ENCODE measurements around the gene TUBB1. TPM values are rescaled to one million over a fixed set of nuclear protein-coding genes. Genes with fewer than 3 reads are reported as not detected.

The TUBB1 gene
- total and polyA plus RNA-seq, 2 of the 13 experiments (the other 11 are each of a cell fraction or from before 2014, with no cell fraction given) = 0.11 to 57.6 TPM

DNA sequence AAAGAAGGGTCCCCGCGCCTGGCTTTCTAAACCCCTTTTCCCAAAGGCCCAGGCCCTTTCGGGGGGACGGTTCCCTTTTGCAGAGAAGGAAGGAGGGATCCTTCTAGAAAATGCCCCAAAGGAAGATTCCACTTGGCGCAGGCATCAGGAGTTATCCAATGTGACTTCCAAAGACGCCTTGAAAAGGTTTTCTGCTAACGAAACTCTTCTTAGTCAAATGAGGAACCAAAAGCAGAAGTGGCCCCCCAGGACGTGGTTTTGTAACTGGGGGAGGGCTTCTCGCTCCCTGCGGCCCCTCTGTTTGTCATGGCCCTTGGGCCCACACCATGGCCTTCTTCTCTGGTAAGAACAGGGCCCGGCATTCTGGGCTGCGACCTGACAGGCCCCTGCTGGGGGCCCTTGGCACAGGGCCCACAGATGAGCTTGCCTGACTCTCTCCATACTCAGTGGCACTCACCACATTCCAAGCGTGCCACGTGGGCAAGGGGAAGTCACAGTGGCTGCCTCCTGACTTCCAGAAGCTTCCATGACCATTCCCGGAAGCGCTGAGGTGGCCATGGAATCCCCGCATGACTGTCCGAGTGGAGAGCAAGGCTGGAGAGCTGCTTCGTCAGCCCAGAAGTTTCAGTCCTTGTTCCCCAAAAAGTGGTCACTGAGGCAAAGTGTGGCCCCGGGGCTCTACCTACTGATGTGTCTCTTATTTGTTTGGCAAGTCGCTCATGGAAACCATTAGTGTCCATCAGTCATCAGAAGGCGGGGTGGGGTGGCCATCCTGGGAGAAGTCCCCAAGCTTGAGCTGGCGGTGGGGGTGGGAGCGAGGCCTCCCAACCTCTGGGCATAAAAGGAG is 11.3 kb upstream of the TUBB1 start:
- Histone ChIP-seq H3K36me3 (replicated peaks in 1 of 2; ENCODE audit: control insufficient read depth in 1 of 2, insufficient read depth in 2 of 2, low read length in 2 of 2) (no peaks in the 10 kb centered on the region), H3K9ac (ENCODE audit: insufficient read depth, low read depth, low read length) (no peak overlapping the region), H2AFZ (ENCODE audit: low read length) (no peak overlapping the region), H3K27me3 (ENCODE audit: control insufficient read depth in 1 of 2, insufficient read depth in 2 of 2, low read length in 2 of 2) (peaks cover 0 to 14% of the 10 kb centered on the region in 2 experiments; a peak in 2 of 5 replicates), H3K4me1 (ENCODE audit: insufficient read depth, low read length) (peaks cover 93% of the 10 kb centered on the region), H3K27ac (ENCODE audit: extremely low read length, insufficient read depth, low read length) (no peak overlapping the region), H3K4me2 (ENCODE audit: low read depth, low read length) (no peak overlapping the region), H3K79me2 (ENCODE audit: insufficient read depth, low read length) (peaks cover 3% of the 10 kb centered on the region), H3K9me3 (ENCODE audit: low read length) (no peaks in the 10 kb centered on the region), H3K4me3 (replicated peaks in 1 of 3; ENCODE audit: insufficient read depth in 1 of 3, low read depth in 2 of 3, low read length in 3 of 3) (no peak overlapping the region), H4K20me1 (ENCODE audit: insufficient read depth, low read length) (no peaks in the 10 kb centered on the region)
- in situ Hi-C loops (cut with HindIII; ENCODE audit: extremely low pct_ligation_motif_present, low pct_unique_long_range_greater_than_20kb) = no loop called here
- FAIRE-seq = no peak
- no peak for ATAC-seq
- POLR2A ChIA-PET = interaction anchor here (3.9 kb wide), 1 partner anchor 24 kb away, joined by 19 read pairs; the partner anchor contains the start of gene ATP5F1E
- CTCF ChIA-PET (ENCODE audit: low intra/inter-chr PET ratio, low total read pairs) = no interaction called here
- TF ChIP-seq, protein P1, sequence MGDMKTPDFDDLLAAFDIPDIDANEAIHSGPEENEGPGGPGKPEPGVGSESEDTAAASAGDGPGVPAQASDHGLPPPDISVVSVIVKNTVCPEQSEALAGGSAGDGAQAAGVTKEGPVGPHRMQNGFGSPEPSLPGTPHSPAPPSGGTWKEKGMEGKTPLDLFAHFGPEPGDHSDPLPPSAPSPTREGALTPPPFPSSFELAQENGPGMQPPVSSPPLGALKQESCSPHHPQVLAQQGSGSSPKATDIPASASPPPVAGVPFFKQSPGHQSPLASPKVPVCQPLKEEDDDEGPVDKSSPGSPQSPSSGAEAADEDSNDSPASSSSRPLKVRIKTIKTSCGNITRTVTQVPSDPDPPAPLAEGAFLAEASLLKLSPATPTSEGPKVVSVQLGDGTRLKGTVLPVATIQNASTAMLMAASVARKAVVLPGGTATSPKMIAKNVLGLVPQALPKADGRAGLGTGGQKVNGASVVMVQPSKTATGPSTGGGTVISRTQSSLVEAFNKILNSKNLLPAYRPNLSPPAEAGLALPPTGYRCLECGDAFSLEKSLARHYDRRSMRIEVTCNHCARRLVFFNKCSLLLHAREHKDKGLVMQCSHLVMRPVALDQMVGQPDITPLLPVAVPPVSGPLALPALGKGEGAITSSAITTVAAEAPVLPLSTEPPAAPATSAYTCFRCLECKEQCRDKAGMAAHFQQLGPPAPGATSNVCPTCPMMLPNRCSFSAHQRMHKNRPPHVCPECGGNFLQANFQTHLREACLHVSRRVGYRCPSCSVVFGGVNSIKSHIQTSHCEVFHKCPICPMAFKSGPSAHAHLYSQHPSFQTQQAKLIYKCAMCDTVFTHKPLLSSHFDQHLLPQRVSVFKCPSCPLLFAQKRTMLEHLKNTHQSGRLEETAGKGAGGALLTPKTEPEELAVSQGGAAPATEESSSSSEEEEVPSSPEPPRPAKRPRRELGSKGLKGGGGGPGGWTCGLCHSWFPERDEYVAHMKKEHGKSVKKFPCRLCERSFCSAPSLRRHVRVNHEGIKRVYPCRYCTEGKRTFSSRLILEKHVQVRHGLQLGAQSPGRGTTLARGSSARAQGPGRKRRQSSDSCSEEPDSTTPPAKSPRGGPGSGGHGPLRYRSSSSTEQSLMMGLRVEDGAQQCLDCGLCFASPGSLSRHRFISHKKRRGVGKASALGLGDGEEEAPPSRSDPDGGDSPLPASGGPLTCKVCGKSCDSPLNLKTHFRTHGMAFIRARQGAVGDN (CRISPR knock-in tag; IDR thresholded peaks at IDR 0.05) = peak; percentile 61
- no peak for TF ChIP-seq PAWR (CRISPR knock-in tag; IDR thresholded peaks at IDR 0.05; ENCODE audit: borderline replicate concordance)
- TF ChIP-seq, protein P2, sequence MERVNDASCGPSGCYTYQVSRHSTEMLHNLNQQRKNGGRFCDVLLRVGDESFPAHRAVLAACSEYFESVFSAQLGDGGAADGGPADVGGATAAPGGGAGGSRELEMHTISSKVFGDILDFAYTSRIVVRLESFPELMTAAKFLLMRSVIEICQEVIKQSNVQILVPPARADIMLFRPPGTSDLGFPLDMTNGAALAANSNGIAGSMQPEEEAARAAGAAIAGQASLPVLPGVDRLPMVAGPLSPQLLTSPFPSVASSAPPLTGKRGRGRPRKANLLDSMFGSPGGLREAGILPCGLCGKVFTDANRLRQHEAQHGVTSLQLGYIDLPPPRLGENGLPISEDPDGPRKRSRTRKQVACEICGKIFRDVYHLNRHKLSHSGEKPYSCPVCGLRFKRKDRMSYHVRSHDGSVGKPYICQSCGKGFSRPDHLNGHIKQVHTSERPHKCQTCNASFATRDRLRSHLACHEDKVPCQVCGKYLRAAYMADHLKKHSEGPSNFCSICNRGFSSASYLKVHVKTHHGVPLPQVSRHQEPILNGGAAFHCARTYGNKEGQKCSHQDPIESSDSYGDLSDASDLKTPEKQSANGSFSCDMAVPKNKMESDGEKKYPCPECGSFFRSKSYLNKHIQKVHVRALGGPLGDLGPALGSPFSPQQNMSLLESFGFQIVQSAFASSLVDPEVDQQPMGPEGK (CRISPR knock-in tag; IDR thresholded peaks at IDR 0.05) = peak; percentile 42; the same call in 1 of the 2 replicates
- TF ChIP-seq ZNF616 (CRISPR knock-in tag; IDR thresholded peaks at IDR 0.05; ENCODE audit: low read depth) = no peak
- 0 out of 2 replicates have a peak, but pooled peaks have one; percentile 6 for TF ChIP-seq MAFG (CRISPR knock-in tag; IDR thresholded peaks at IDR 0.05)
- no peak for TF ChIP-seq RXRB (CRISPR knock-in tag; IDR thresholded peaks at IDR 0.05; ENCODE audit: borderline replicate concordance)
- TF ChIP-seq MTA1 (CRISPR knock-in tag; IDR thresholded peaks at IDR 0.05; ENCODE audit: borderline replicate concordance) = 0 out of 2 replicates have a peak, but pooled peaks have one; percentile 33
- TF ChIP-seq ERF (CRISPR knock-in tag; IDR thresholded peaks at IDR 0.05) = no peak
- peak; percentile 77; the same call in 1 of the 2 replicates for TF ChIP-seq HNRNPL (IDR thresholded peaks at IDR 0.05; ENCODE audit: low read depth, low read length)
- DNase-seq (ENCODE audit: low spot score) = no peak
- BruUV-seq (replicated peaks) = no TSS peak
- 86% methylated on average over 24 of the region's 24 CpGs for WGBS (ENCODE audit: low lambda C conversion rate)
- intact Hi-C loops (cut with micrococcal nuclease; ENCODE audit: unreplicated experiment) = no loop called here
